A549 (cell line): Measurements from ENCODE around the gene POLR3E.

Experiments
- EHMT2 ChIP-seq: fragments of 200-600 bp; sonication (generic); IDR thresholded peaks from 2 replicates; pipeline ENCODE4 v1.6.1; 2016; ENCODE audit warnings: antibody characterized with exemption, low read depth, mild to moderate bottlenecking, moderate library complexity
- JUNB ChIP-seq: fragments of >200 bp; sonication (Bioruptor Twin); formaldehyde crosslinking; IDR thresholded peaks from 2 replicates; pipeline ENCODE4 v1.6.1; 2016
- MYC ChIP-seq: IDR thresholded peaks from 2 replicates; pipeline ENCODE4 v1.6.1; 2012; ENCODE audit warnings: mild to moderate bottlenecking, inconsistent platforms, low read length, improper control_type of control experiment, borderline replicate concordance
- PHF8 ChIP-seq: fragments of 200-600 bp; sonication (generic); IDR thresholded peaks from 2 replicates; pipeline ENCODE4 v1.6.1; 2016; ENCODE audit warnings: low read depth, mild to moderate bottlenecking, antibody characterized with exemption, moderate library complexity, borderline replicate concordance
- POLR2A ChIP-seq: IDR thresholded peaks from 2 replicates; pipeline ENCODE4 v1.6.1; 2012; ENCODE audit warnings: mild to moderate bottlenecking, low read length
- RFX5 ChIP-seq: fragments of 450-650 bp; IDR thresholded peaks from 2 replicates; pipeline ENCODE4 v1.7.1; 2014; ENCODE audit warnings: antibody characterized with exemption, mild to moderate bottlenecking, moderate library complexity
- SREBF2 ChIP-seq: fragments of 450-650 bp; IDR thresholded peaks from 2 replicates; pipeline ENCODE4 v1.6.1; 2014; ENCODE audit warnings: mild to moderate bottlenecking, moderate library complexity
- TF ChIP-seq, protein P1 (sequence below): fragments of >200 bp; sonication (Bioruptor Twin); formaldehyde crosslinking; IDR thresholded peaks from 3 replicates; pipeline ENCODE4 v1.5.1; 2016

DNA sequence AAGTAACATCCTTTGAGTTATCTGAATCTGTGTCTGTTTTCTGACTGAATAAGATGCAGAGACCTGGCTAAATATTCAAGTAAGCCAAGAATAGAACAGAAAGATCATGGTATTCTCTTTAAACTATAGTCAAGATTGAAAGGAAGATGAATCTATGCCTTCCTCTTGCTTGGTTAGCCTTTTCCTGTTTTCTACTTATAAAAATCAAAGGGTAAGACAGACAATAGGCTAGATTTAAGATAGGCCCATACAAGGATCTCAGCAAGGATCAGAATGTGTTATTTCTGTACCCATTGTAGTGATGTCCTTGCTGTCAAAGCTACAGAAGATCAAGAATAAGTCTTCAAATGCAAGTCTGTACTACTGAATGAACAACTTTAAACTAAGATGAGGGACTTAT lies 84.2 kb downstream of the POLR3E start:
- TF ChIP-seq SREBF2 (no peak), EHMT2 (no peak), POLR2A (no peak), JUNB (no peak), PHF8 (no peak), MYC (no peak), RFX5 (no peak)
- TF ChIP-seq, protein P1, sequence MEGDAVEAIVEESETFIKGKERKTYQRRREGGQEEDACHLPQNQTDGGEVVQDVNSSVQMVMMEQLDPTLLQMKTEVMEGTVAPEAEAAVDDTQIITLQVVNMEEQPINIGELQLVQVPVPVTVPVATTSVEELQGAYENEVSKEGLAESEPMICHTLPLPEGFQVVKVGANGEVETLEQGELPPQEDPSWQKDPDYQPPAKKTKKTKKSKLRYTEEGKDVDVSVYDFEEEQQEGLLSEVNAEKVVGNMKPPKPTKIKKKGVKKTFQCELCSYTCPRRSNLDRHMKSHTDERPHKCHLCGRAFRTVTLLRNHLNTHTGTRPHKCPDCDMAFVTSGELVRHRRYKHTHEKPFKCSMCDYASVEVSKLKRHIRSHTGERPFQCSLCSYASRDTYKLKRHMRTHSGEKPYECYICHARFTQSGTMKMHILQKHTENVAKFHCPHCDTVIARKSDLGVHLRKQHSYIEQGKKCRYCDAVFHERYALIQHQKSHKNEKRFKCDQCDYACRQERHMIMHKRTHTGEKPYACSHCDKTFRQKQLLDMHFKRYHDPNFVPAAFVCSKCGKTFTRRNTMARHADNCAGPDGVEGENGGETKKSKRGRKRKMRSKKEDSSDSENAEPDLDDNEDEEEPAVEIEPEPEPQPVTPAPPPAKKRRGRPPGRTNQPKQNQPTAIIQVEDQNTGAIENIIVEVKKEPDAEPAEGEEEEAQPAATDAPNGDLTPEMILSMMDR: no peak
